GM12892 (cell line): ENCODE results near the gene SIK2.

Experiments
- POLR2A ChIP-seq: IDR thresholded peaks from 2 replicates; pipeline ENCODE4 v1.6.1; 2011; ENCODE audit warnings: low read depth, low read length, control low read depth
- POLR2AphosphoS5 ChIP-seq: IDR thresholded peaks from 2 replicates; pipeline ENCODE4 v1.6.1; 2011; ENCODE audit warnings: low read depth, low read length, control low read depth
- TAF1 ChIP-seq: IDR thresholded peaks from 2 replicates; pipeline ENCODE4 v1.6.1; 2011; ENCODE audit warnings: low read depth, mild to moderate bottlenecking, control low read depth, low read length, borderline replicate concordance

DNA sequence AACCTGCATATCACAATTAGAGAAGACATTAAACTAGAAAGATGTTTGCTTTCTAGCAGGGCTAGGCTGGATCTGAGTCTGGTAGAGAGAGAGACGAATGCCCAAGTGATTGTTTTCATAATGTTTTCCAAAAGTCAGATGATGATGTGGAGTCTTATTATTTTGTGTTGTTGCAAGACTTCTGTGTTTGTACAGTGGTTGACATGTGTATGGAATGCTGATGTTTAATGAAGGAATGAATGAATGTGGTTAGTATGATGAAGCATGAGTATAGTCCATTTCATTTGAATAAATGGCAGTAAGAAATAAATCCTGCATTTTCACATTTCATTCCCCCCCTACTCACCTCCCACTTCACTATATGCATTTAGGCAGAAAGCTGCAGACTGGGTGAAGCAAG lies 94.3 kb downstream of the SIK2 start:
- TF ChIP-seq POLR2A = no peak
- TF ChIP-seq POLR2AphosphoS5 = no peak
- no peak for TF ChIP-seq TAF1
